Smooth muscle cell of bladder (primary cell): ENCODE data around the gene TECTA. TPM values are rescaled to one million over a fixed set of nuclear protein-coding genes. Genes with fewer than 3 reads are reported as not detected.

Experiments used
- total RNA-seq: library from RNA; depleted of rRNA; stranded (reverse); fragments of >200 nt; gene quantifications from 2 replicates; pipeline ENCODE4 v1.2.3, GENCODE V29; 2014

Gene TECTA
- 0.28 and 0.37 TPM in 2 replicates for total RNA-seq

GRCh38 chr11:121100943-121101342, at the start of gene TECTA:
Gene TECTA, plus strand, starts transcription at chr11:121101243. Its CDS starts 1,423 bp downstream, at chr11:121102666.

Other genes starting within 250 kb of the TECTA start
- 19.6 and 23.7 TPM in 2 replicates for gene TBCEL, start 77.1 kb upstream of the TECTA start, total RNA-seq
- gene SC5D, start 191.5 kb downstream of the TECTA start, total RNA-seq = 39.8 and 56.9 TPM in 2 replicates